NCI-H1930 (cell line): ENCODE measurements around the gene HPSE2.
"Not testable (repeated sequence)": the region's sequence is repeated elsewhere in the genome, so short reads cannot be mapped to it uniquely, and the experiment has no call there.

Experiments
- DNase-seq, 2 experiments: peaks; one replicate each; lab custom pipeline; 2025; lab: John Stamatoyannopoulos, UW

Gene HPSE2

GRCh38 chr10:98563811-98564210 lies 671.8 kb downstream of the HPSE2 start:
- DNase-seq: no peak

GRCh38 chr10:98560565-98560964 lies 675.1 kb downstream of the HPSE2 start:
- DNase-seq: no peak

- DNase-seq: no peak
Observed at GRCh38 chr10:98556061-98556460, 679.6 kb downstream of the HPSE2 start.

- peak; percentile 5 to 9 for DNase-seq
Observed at GRCh38 chr10:98555021-98555619, 680.5 kb downstream of the HPSE2 start.

GRCh38 chr10:98541561-98541960 lies 694.1 kb downstream of the HPSE2 start:
- not testable (repeated sequence) for DNase-seq

GRCh38 chr10:98539578-98539977 lies 696.1 kb downstream of the HPSE2 start:
- DNase-seq: no peak

GRCh38 chr10:98538472-98538871 lies 697.2 kb downstream of the HPSE2 start:
- DNase-seq: no peak

- no peak for DNase-seq
Observed at GRCh38 chr10:98536551-98536950, 699.1 kb downstream of the HPSE2 start.

- no peak for DNase-seq
Observed at GRCh38 chr10:98533746-98534445, 701.8 kb downstream of the HPSE2 start.

GRCh38 chr10:98533241-98533640 lies 702.4 kb downstream of the HPSE2 start:
- DNase-seq: no peak

GRCh38 chr10:98528805-98529183 lies 706.9 kb downstream of the HPSE2 start:
- no peak for DNase-seq

- no peak for DNase-seq
Observed at GRCh38 chr10:98528166-98528804, 707.4 kb downstream of the HPSE2 start.

GRCh38 chr10:98525969-98526368 lies 709.7 kb downstream of the HPSE2 start:
- DNase-seq: no peak

- DNase-seq: no peak
Observed at GRCh38 chr10:98524124-98524523, 711.5 kb downstream of the HPSE2 start.

- no peak for DNase-seq
Observed at GRCh38 chr10:98519841-98520240, 715.8 kb downstream of the HPSE2 start.

GRCh38 chr10:98517672-98518071 lies 718.0 kb downstream of the HPSE2 start:
- no peak for DNase-seq

GRCh38 chr10:98516352-98516751 lies 719.3 kb downstream of the HPSE2 start:
- no peak for DNase-seq

- DNase-seq: no peak
Observed at GRCh38 chr10:98513704-98514103, 721.9 kb downstream of the HPSE2 start.

GRCh38 chr10:98511876-98512275 lies 723.8 kb downstream of the HPSE2 start:
- DNase-seq: no peak

GRCh38 chr10:98510412-98510995 lies 725.1 kb downstream of the HPSE2 start:
- DNase-seq: no peak

GRCh38 chr10:98509745-98510144 lies 725.9 kb downstream of the HPSE2 start:
- no peak for DNase-seq

GRCh38 chr10:98502535-98502934 lies 733.1 kb downstream of the HPSE2 start:
- DNase-seq: not testable (repeated sequence)

- no peak for DNase-seq
Observed at GRCh38 chr10:98492763-98493162, 742.9 kb downstream of the HPSE2 start.
